IMR-90 (cell line): Measurements from ENCODE around the gene HLA-E. TPM values are rescaled to one million over a fixed set of nuclear protein-coding genes. Genes with fewer than 3 reads are reported as not detected.
A peak's percentile ranks its signal among the peaks of the same experiment; 100 is the strongest.

Experiments used
- ATAC-seq: fragments of 200-7000 bp; cut with Tn5 transposase; 2 replicates; pipeline ENCODE4 v1.9.1; 2020; ENCODE audit warnings: low read depth, mild to moderate bottlenecking, moderate library complexity
- BruUV-seq: library from RNA; stranded (reverse); fragments of 400-500 nt; replicated peaks from 2 replicates; lab custom pipeline; 2021; lab: Mats Ljungman, UMichigan
- CTCF ChIA-PET: fragments of 300-600 bp; formaldehyde crosslinking; extraction: SDS; loops from one replicate; lab custom pipeline; 2021; ENCODE audit warnings: antibody characterized with exemption; lab: Yijun Ruan, JAX
- POLR2A ChIA-PET: fragments of 300-600 bp; sonication (Branson Sonifier 250); formaldehyde crosslinking; loops from one replicate; lab custom pipeline; 2022; ENCODE audit warnings: antibody characterized with exemption; ENCODE audit not compliant: unreplicated experiment; lab: Charles Lee
- DNase-seq: peaks from one replicate; pipeline ENCODE4 v3.0.0; 2013
- H2AFZ ChIP-seq: replicated peaks from 2 replicates; pipeline ENCODE3; 2013; ENCODE audit warnings: low read length, mild to moderate bottlenecking; ENCODE audit not compliant: poor library complexity
- H2AK5ac ChIP-seq: 2 replicates; pipeline ENCODE4 v1.6.1; 2013; ENCODE audit warnings: low read depth, low read length, inconsistent platforms
- H2AK9ac ChIP-seq: replicated peaks from 2 replicates; pipeline ENCODE3; 2013; ENCODE audit warnings: mild to moderate bottlenecking, low read depth, low read length, moderate library complexity; ENCODE audit not compliant: poor library complexity
- H2BK120ac ChIP-seq: 2 replicates; pipeline ENCODE4 v1.6.1; 2013; ENCODE audit warnings: low read depth, low read length, inconsistent platforms
- H2BK15ac ChIP-seq: 3 replicates; pipeline ENCODE4 v1.6.1; 2013; ENCODE audit warnings: low read depth, low read length, inconsistent platforms
- H2BK20ac ChIP-seq: 2 replicates; pipeline ENCODE4 v1.6.1; 2013; ENCODE audit warnings: low read depth, mild to moderate bottlenecking, inconsistent platforms, low read length, moderate library complexity
- H2BK5ac ChIP-seq: 2 replicates; pipeline ENCODE4 v1.6.1; 2013; ENCODE audit warnings: mild to moderate bottlenecking, low read depth, low read length, inconsistent platforms; ENCODE audit not compliant: poor library complexity, severe bottlenecking
- H3K14ac ChIP-seq: replicated peaks from 2 replicates; pipeline ENCODE4 v1.6.1; 2013; ENCODE audit warnings: low read depth, low read length, inconsistent platforms
- H3K18ac ChIP-seq: 2 replicates; pipeline ENCODE4 v1.6.1; 2013; ENCODE audit warnings: low read depth, low read length, control low read depth
- H3K23ac ChIP-seq: 2 replicates; pipeline ENCODE4 v1.6.1; 2013; ENCODE audit warnings: low read depth, low read length, inconsistent platforms
- H3K27ac ChIP-seq: 2 replicates; pipeline ENCODE4 v1.5.1; 2013; ENCODE audit warnings: mild to moderate bottlenecking, control low read depth, low read length; ENCODE audit not compliant: insufficient read depth
- H3K27me3 ChIP-seq: 2 replicates; pipeline ENCODE4 v1.6.1; 2013; ENCODE audit warnings: low read length; ENCODE audit not compliant: control insufficient read depth, insufficient read depth
- H3K36me3 ChIP-seq: 2 replicates; pipeline ENCODE4 v1.6.1; 2013; ENCODE audit warnings: low read length, mixed read lengths; ENCODE audit not compliant: control insufficient read depth, insufficient read depth
- H3K4ac ChIP-seq: 2 replicates; pipeline ENCODE4 v1.6.1; 2013; ENCODE audit warnings: low read depth, low read length, inconsistent platforms
- H3K4me1 ChIP-seq: 2 replicates; pipeline ENCODE4 v1.6.1; 2013; ENCODE audit warnings: low read length, mixed read lengths; ENCODE audit not compliant: control insufficient read depth, insufficient read depth
- H3K4me2 ChIP-seq: 2 replicates; pipeline ENCODE4 v1.6.1; 2013; ENCODE audit warnings: low read depth, mild to moderate bottlenecking, control low read depth, low read length, moderate library complexity
- H3K4me3 ChIP-seq: 2 replicates; pipeline ENCODE4 v1.5.1; 2013; ENCODE audit warnings: low read depth, mild to moderate bottlenecking, control low read depth, low read length, moderate library complexity; ENCODE audit not compliant: insufficient read depth
- H3K56ac ChIP-seq: 2 replicates; pipeline ENCODE4 v1.6.1; 2013; ENCODE audit warnings: low read length, inconsistent platforms; ENCODE audit not compliant: insufficient read depth; ENCODE audit errors: extremely low read depth
- H3K79me1 ChIP-seq, 2 experiments: 2 replicates each; pipeline ENCODE4 v1.6.1; 2013; ENCODE audit warnings: low read length in 2 of 2, inconsistent platforms in 1 of 2, low read depth in 1 of 2
- H3K9ac ChIP-seq: 2 replicates; pipeline ENCODE4 v1.6.1; 2013; ENCODE audit warnings: low read depth, low read length, control low read depth
- H3K9me1 ChIP-seq: 2 replicates; pipeline ENCODE4 v1.6.1; 2013; ENCODE audit warnings: low read length, inconsistent platforms; ENCODE audit not compliant: insufficient read depth
- H3K9me3 ChIP-seq: 2 replicates; pipeline ENCODE4 v1.6.1; 2013; ENCODE audit warnings: low read length; ENCODE audit not compliant: control insufficient read depth, insufficient read depth
- H4K20me1 ChIP-seq: 2 replicates; pipeline ENCODE4 v1.6.1; 2013; ENCODE audit warnings: low read length, inconsistent platforms; ENCODE audit not compliant: insufficient read depth
- H4K5ac ChIP-seq: 2 replicates; pipeline ENCODE4 v1.6.1; 2013; ENCODE audit warnings: mild to moderate bottlenecking, low read depth, low read length, control low read depth
- H4K8ac ChIP-seq, 2 experiments: 2 replicates each; pipeline ENCODE4 v1.6.1; 2013; ENCODE audit warnings: low read depth in 2 of 2, low read length in 2 of 2, control low read depth in 1 of 2, inconsistent platforms in 1 of 2
- H4K91ac ChIP-seq: 2 replicates; pipeline ENCODE4 v1.6.1; 2013; ENCODE audit warnings: low read depth, low read length, inconsistent platforms; ENCODE audit not compliant: insufficient read depth
- CEBPB ChIP-seq: IDR thresholded peaks from 2 replicates; pipeline ENCODE4 v1.6.1; 2012; ENCODE audit warnings: low read depth, low read length, improper control_type of control experiment
- NFE2L2 ChIP-seq: fragments of 150-350 bp; IDR thresholded peaks from 2 replicates; pipeline ENCODE4 v1.6.1; 2016; ENCODE audit warnings: low read depth, mild to moderate bottlenecking, low read length
- WGBS, 2 experiments: methylation state at CpG; one replicate each; pipeline versions ENCODE4 v1.1.5 to v1.1.7; 2013; ENCODE audit warnings: missing lambda C conversion rate in 2 of 2; ENCODE audit not compliant: insufficient read length in 1 of 2; ENCODE audit errors: extremely low coverage in 2 of 2; 5-methylcytosine and 5-hydroxymethylcytosine counted together
- dilution Hi-C: fragments of 300-500 bp; cut with HindIII; formaldehyde crosslinking; loops from one replicate; pipeline ENCODE4 v1.14.3; 2018; ENCODE audit warnings: low sequenced_read_pairs; ENCODE audit not compliant: unreplicated experiment
- in situ Hi-C: fragments of 300-500 bp; cut with MboI; formaldehyde crosslinking; loops from 3 replicates; pipeline ENCODE4 v1.14.3; 2019; ENCODE audit warnings: low sequenced_read_pairs, inconsistent platforms, mixed read lengths
- intact Hi-C: fragments of 100-400 bp; cut with micrococcal nuclease; formaldehyde crosslinking; loops from 2 replicates; pipeline ENCODE4 v1.10.0; 2022
- polyA plus RNA-seq, 3 experiments: library from polyadenylated mRNA; depleted of rRNA; stranded (reverse); fragments of >200 nt; gene quantifications; 2 replicates each; pipeline ENCODE4 v1.2.3, GENCODE V29; 2012; ENCODE audit warnings: low replicate concordance in 1 of 3
- total RNA-seq: library from RNA; depleted of rRNA; stranded (reverse); fragments of >200 nt; gene quantifications from 2 replicates; pipeline ENCODE4 v1.2.3, GENCODE V29; 2012

The HLA-E gene
- total and polyA plus RNA-seq, 2 of the 4 experiments (the other 2 are of a cell fraction) = 83.6 to 84.8 TPM

DNA sequence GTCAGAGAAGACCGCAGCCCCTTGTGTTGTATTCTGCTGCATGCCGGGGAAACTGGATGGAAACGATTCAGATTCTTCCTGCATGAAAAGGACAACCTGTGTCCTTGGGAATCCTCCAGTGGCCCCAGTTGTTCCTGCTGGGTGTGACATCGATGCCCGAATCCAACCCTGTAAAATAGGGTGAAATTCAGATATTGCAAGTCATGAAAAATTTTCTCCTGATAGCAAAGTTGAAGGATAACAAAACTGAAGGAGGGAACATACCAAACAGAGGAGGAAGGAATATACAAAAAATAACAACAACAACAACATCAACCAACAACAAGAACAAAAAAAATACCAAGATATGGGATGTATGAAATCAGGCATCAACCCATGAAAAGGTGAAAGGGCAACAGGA lies 28.3 kb upstream of the HLA-E start:
- no peak for TF ChIP-seq CEBPB
- 0 out of 2 replicates have a peak, but pooled peaks have one; percentile 36 for TF ChIP-seq NFE2L2
- H3K9me3 ChIP-seq = peaks cover 10% of the 10 kb centered on the region
- in situ Hi-C loops (no loop called here), dilution Hi-C loops (no loop called here), intact Hi-C loops (no loop called here)
- H3K23ac ChIP-seq = no peak overlapping the region
- CTCF ChIA-PET = no interaction called here
- WGBS, 2 experiments = no CpG with 5 or more reads among the region's 5 CpGs
- BruUV-seq = no TSS peak
- DNase-seq = no peak
- no peaks in the 10 kb centered on the region; the same call in 1 of the 2 replicates for H3K9me1 ChIP-seq
- no peaks in the 10 kb centered on the region for H3K79me1 ChIP-seq
- POLR2A ChIA-PET = no interaction called here
- no peak overlapping the region for H3K4me3 ChIP-seq
- H2AFZ ChIP-seq = no peak overlapping the region
- H3K56ac ChIP-seq = no peak overlapping the region
- H3K9ac ChIP-seq = no peak overlapping the region
- H3K36me3 ChIP-seq = no peaks in the 10 kb centered on the region
- ATAC-seq = no peak
- H3K4me2 ChIP-seq = no peak overlapping the region
- peaks cover 79% of the 10 kb centered on the region for H3K27me3 ChIP-seq
- no peak overlapping the region for H2BK120ac ChIP-seq
- no peak overlapping the region for H4K5ac ChIP-seq
- no peak overlapping the region for H2BK15ac ChIP-seq
- no peak overlapping the region for H2AK9ac ChIP-seq
- H3K18ac ChIP-seq = no peak overlapping the region
- H3K4ac ChIP-seq = no peak overlapping the region
- H4K8ac ChIP-seq = no peak overlapping the region
- no peak overlapping the region for H2AK5ac ChIP-seq
- H4K20me1 ChIP-seq = peaks cover 20% of the 10 kb centered on the region; the same call in 1 of the 2 replicates
- no peak overlapping the region for H2BK20ac ChIP-seq
- H4K91ac ChIP-seq = no peak overlapping the region
- no peaks in the 10 kb centered on the region; the same call in 1 of the 2 replicates for H3K4me1 ChIP-seq
- H3K27ac ChIP-seq = no peak overlapping the region
- no peak overlapping the region for H2BK5ac ChIP-seq
- no peak overlapping the region for H3K14ac ChIP-seq
